ENCODE results near the gene ACTMAP.

DNA sequence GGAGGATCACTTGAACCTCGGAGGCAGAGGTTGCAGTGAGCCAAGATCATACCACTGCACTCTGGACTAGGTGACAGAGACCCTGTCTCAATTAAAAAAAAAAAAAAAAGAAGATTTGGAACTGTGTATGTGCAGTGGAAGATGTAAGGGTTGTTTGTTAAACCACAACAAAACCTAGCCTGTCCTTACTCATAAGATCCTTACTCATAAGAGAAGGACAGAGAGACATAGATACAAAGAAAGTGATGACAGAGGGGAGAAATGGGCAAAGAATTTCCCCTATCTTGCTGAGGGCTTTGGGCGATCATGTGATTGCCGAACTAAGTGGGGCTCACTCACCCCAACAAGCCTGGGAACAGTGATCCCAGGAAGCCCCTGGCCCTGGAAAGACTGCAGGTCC, 25.4 kb downstream of the ACTMAP start:
- TF ChIP-seq, protein P1, sequence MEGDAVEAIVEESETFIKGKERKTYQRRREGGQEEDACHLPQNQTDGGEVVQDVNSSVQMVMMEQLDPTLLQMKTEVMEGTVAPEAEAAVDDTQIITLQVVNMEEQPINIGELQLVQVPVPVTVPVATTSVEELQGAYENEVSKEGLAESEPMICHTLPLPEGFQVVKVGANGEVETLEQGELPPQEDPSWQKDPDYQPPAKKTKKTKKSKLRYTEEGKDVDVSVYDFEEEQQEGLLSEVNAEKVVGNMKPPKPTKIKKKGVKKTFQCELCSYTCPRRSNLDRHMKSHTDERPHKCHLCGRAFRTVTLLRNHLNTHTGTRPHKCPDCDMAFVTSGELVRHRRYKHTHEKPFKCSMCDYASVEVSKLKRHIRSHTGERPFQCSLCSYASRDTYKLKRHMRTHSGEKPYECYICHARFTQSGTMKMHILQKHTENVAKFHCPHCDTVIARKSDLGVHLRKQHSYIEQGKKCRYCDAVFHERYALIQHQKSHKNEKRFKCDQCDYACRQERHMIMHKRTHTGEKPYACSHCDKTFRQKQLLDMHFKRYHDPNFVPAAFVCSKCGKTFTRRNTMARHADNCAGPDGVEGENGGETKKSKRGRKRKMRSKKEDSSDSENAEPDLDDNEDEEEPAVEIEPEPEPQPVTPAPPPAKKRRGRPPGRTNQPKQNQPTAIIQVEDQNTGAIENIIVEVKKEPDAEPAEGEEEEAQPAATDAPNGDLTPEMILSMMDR (IDR thresholded peaks at IDR 0.05 in 4 of 5, conservative IDR thresholded peaks at IDR 0.05 in 1 of 5), result no peak
- no peak for TF ChIP-seq POLR2A (IDR thresholded peaks at IDR 0.05)

Data from gastrocnemius medialis (tissue), 4 donors.